Ovary (tissue), 3 donors: ENCODE data around the gene RPL18A.

Experiments
- CTCF ChIP-seq, 3 donors: fragments of 450-650 bp in 2 of 3; fragments of 200-600 bp in 1 of 3; IDR thresholded peaks; one replicate each; pipeline versions ENCODE4 v1.5.1 to v1.8.0; 2016 to 2022; ENCODE audit warnings: antibody characterized with exemption in 3 of 3, mild to moderate bottlenecking in 1 of 3
- POLR2A ChIP-seq: fragments of 450-650 bp; IDR thresholded peaks from one replicate; pipeline ENCODE4 v1.6.1; 2017; ENCODE audit warnings: antibody characterized with exemption, mild to moderate bottlenecking, moderate library complexity
- donor health status: DM: no; HTN: no; CAD: no.

DNA sequence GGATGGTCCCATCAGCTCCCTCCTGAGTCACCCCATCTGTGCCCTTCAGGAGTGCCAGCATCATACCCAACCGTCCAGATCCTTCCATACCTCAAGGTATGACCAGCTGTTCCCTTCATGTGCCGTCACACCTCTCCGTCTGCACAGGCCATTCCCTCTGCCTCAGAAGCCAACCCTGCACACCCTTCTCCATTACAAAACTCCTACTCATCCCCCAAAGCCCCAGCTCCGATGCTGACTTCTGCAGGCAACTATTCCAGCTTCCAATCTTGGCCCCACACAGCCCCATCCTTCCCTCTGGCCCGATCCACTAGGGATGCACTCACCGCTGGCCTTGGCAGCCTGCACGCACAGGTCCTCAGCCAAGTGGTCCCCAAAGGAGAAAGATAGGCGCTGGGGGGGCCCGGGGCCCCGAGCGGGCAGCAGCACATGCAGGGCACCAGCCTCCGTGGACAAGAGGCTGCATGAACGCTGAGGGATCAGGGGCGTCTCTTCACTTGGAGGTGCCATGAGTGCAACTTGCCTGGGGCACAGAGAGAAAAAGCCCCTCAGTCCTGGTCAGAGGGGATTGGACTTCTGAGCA lies 15.7 kb upstream of the RPL18A start:
- TF ChIP-seq CTCF (IDR thresholded peaks at IDR 0.05) (no peak), POLR2A (no peak)
